ENCODE results near the gene MPZ. TPM values are rescaled to one million over a fixed set of nuclear protein-coding genes. Genes with fewer than 3 reads are reported as not detected.

The MPZ gene
- total and polyA plus RNA-seq, 9 of the 15 experiments (the other 6 are each of a cell fraction or from before 2014, with no cell fraction given) = 0.22 to 16.6 (median 10.9) TPM

- in situ Hi-C loops (cut with MboI) = no loop called here
- CTCF ChIA-PET (ENCODE audit: low intra/inter-chr PET ratio) = interaction anchor here (0.7 kb wide), 1 partner anchor 475 kb away, joined by 3 read pairs; no protein-coding TSS in a partner anchor
- TF ChIP-seq CREB5 (CRISPR knock-in tag; IDR thresholded peaks at IDR 0.05) (no peak), ZC3H4 (CRISPR knock-in tag; IDR thresholded peaks at IDR 0.05; ENCODE audit: borderline replicate concordance) (no peak), TSHZ1 (CRISPR knock-in tag; IDR thresholded peaks at IDR 0.05) (no peak), ZKSCAN3 (CRISPR knock-in tag; IDR thresholded peaks at IDR 0.05) (no peak), PATZ1 (CRISPR knock-in tag; IDR thresholded peaks at IDR 0.05; ENCODE audit: borderline replicate concordance) (no peak), SMARCA4 (IDR thresholded peaks at IDR 0.05) (no peak), FIP1L1 (IDR thresholded peaks at IDR 0.05; ENCODE audit: low read depth, low read length, poor library complexity, severe bottlenecking) (no peak), POLR2G (IDR thresholded peaks at IDR 0.05; ENCODE audit: low read depth, low read length) (no peak), FUS (optimal IDR thresholded peaks at IDR 0.05; ENCODE audit: low read depth, low read length) (no peak), BCOR (IDR thresholded peaks at IDR 0.05) (peak; percentile 39; the same call in 1 of the 2 replicates), ZNF77 (CRISPR knock-in tag; IDR thresholded peaks at IDR 0.05) (no peak), ZNF561 (CRISPR knock-in tag; conservative IDR thresholded peaks at IDR 0.05) (no peak), ZNF408 (CRISPR knock-in tag; IDR thresholded peaks at IDR 0.05; ENCODE audit: low read depth) (no peak), MLLT1 (IDR thresholded peaks at IDR 0.05) (no peak), ZNF140 (CRISPR knock-in tag; IDR thresholded peaks at IDR 0.05) (no peak)
Measured at GRCh38 chr1:161311595-161312181, 1.9 kb upstream of the MPZ start.

More at GRCh38 chr1:161311595-161312181, 1.9 kb upstream of the MPZ start:
- no peaks in the 10 kb centered on the region for H3K27me3 ChIP-seq (ENCODE audit: control insufficient read depth in 2 of 2, insufficient read depth in 2 of 2, low read length in 2 of 2)
- no peaks in the 10 kb centered on the region for H4K20me1 ChIP-seq (replicated peaks; ENCODE audit: control insufficient read depth, insufficient read depth, low read length)
- intact Hi-C loops (cut with micrococcal nuclease) = loop anchor here (10.0 kb wide), 1 partner anchor 133 kb away; no protein-coding TSS in a partner anchor
- no peak for DNase-seq (ENCODE audit: extremely low read depth in 1 of 4, low spot score in 3 of 4)
- H3K4me3 ChIP-seq = no peak overlapping the region
- no TSS peak for BruUV-seq (replicated peaks)
- ATAC-seq = no peak
- H3K27ac ChIP-seq (ENCODE audit: extremely low read depth, low read depth, low read length) = no peak overlapping the region
- peaks cover 22 to 38% of the 10 kb centered on the region in 2 experiments for H3K4me1 ChIP-seq (replicated peaks in 1 of 2; ENCODE audit: control insufficient read depth in 2 of 2, insufficient read depth in 2 of 2, low read length in 2 of 2)
- POLR2A ChIA-PET = interaction anchor here (0.6 kb wide), 1 partner anchor 95 kb away, joined by 3 read pairs; no protein-coding TSS in a partner anchor
- peak overlapping the region; percentile 40; the same call in 1 of the 2 replicates for H2AFZ ChIP-seq (ENCODE audit: low read depth, low read length)
- no peak overlapping the region for H3K9ac ChIP-seq (ENCODE audit: insufficient read depth in 1 of 2, low read depth in 2 of 2, low read length in 2 of 2)
- H3K9me1 ChIP-seq (ENCODE audit: control insufficient read depth, insufficient read depth, low read length) = no peaks in the 10 kb centered on the region
- WGBS (ENCODE audit: insufficient coverage, low coverage, missing lambda C conversion rate) = 58% methylated on average over 4 of the region's 4 CpGs
- no peaks in the 10 kb centered on the region for H3K9me3 ChIP-seq (replicated peaks; ENCODE audit: control insufficient read depth, insufficient read depth, low read depth, low read length)
- no peak overlapping the region; the same call in 1 of the 2 replicates for H3K4me2 ChIP-seq (ENCODE audit: insufficient read depth, low read length)
- no peak for FAIRE-seq
- H3K36me3 ChIP-seq (ENCODE audit: control insufficient read depth, insufficient read depth, low read length) = no peaks in the 10 kb centered on the region
- peaks cover 27% of the 10 kb centered on the region for H3K79me2 ChIP-seq (ENCODE audit: control insufficient read depth, insufficient read depth, low read length)
